SK-N-MC (cell line): ENCODE data around the gene MRFAP1.

Experiments used
- DNase-seq: peaks from one replicate; pipeline ENCODE4 v3.0.0-alpha.2; 2011; ENCODE audit warnings: low read depth, low spot score
- H3K27ac ChIP-seq: fragments of 200-600 bp; sonication (generic); 2 replicates; pipeline ENCODE4 v1.5.1; 2016; ENCODE audit warnings: mixed run types
- H3K36me3 ChIP-seq: fragments of 200-600 bp; sonication (generic); 2 replicates; pipeline ENCODE4 v1.6.1; 2017; ENCODE audit warnings: antibody characterized with exemption, low read length, mixed read lengths; ENCODE audit not compliant: insufficient read depth
- H3K4me3 ChIP-seq: fragments of 200-600 bp; sonication (generic); 2 replicates; pipeline ENCODE4 v1.5.1; 2016
- H3K9ac ChIP-seq: fragments of 200-600 bp; sonication (generic); 2 replicates; pipeline ENCODE4 v1.8.0; 2017; ENCODE audit warnings: mixed run types, mixed read lengths; ENCODE audit not compliant: insufficient read length
- H3K9me3 ChIP-seq: fragments of 200-600 bp; sonication (generic); 2 replicates; pipeline ENCODE4 v1.6.1; 2017; ENCODE audit warnings: low read depth, mild to moderate bottlenecking, antibody characterized with exemption, low read length, moderate library complexity, mixed read lengths
- EZH2 ChIP-seq: fragments of 200-600 bp; sonication (generic); IDR thresholded peaks from one replicate; pipeline ENCODE4 v1.6.1; 2017; ENCODE audit warnings: antibody characterized with exemption
- FOXP2 ChIP-seq: optimal IDR thresholded peaks from 2 replicates; pipeline ENCODE3; 2011; ENCODE audit warnings: mild to moderate bottlenecking, moderate library complexity; ENCODE audit not compliant: insufficient read depth; ENCODE audit errors: extremely low read length, control extremely low read depth
- POLR2AphosphoS5 ChIP-seq: IDR thresholded peaks from 2 replicates; pipeline ENCODE4 v1.6.1; 2012; ENCODE audit warnings: mild to moderate bottlenecking, low read depth, low read length, borderline replicate concordance

Gene MRFAP1

GRCh38 chr4:6616087-6616995 lies 24.1 kb upstream of the MRFAP1 start:
- Histone ChIP-seq H3K4me3 (no peak overlapping the region), H3K27ac (no peak overlapping the region), H3K36me3 (no peaks in the 10 kb centered on the region), H3K9ac (no peak overlapping the region), H3K9me3 (no peaks in the 10 kb centered on the region)
- no peak for DNase-seq
- no peak for TF ChIP-seq FOXP2
- TF ChIP-seq POLR2AphosphoS5, result no peak
- TF ChIP-seq EZH2, result no peak

- Histone ChIP-seq H3K4me3 (no peak overlapping the region), H3K27ac (no peak overlapping the region), H3K9ac (no peak overlapping the region), H3K36me3 (no peaks in the 10 kb centered on the region), H3K9me3 (no peaks in the 10 kb centered on the region)
- DNase-seq, result no peak
- TF ChIP-seq EZH2, result no peak
- no peak for TF ChIP-seq POLR2AphosphoS5
- TF ChIP-seq FOXP2, result no peak
Measured at GRCh38 chr4:6617246-6617645, 23.2 kb upstream of the MRFAP1 start.

- DNase-seq, result no peak
- Histone ChIP-seq H3K27ac (no peak overlapping the region), H3K36me3 (no peaks in the 10 kb centered on the region), H3K9me3 (no peaks in the 10 kb centered on the region), H3K9ac (no peak overlapping the region), H3K4me3 (no peak overlapping the region)
- TF ChIP-seq EZH2 (no peak), POLR2AphosphoS5 (no peak)
Measured at GRCh38 chr4:6618386-6619115, 21.9 kb upstream of the MRFAP1 start.

- Histone ChIP-seq H3K9me3 (no peaks in the 10 kb centered on the region), H3K4me3 (no peak overlapping the region), H3K9ac (no peak overlapping the region), H3K36me3 (no peaks in the 10 kb centered on the region), H3K27ac (no peak overlapping the region)
- no peak for DNase-seq
- no peak for TF ChIP-seq POLR2AphosphoS5
- TF ChIP-seq FOXP2, result no peak
- TF ChIP-seq EZH2, result no peak
Measured at GRCh38 chr4:6619116-6619465, 21.4 kb upstream of the MRFAP1 start.

- TF ChIP-seq POLR2AphosphoS5, result no peak
- no peak for TF ChIP-seq FOXP2
- TF ChIP-seq EZH2, result no peak
- Histone ChIP-seq H3K36me3 (no peaks in the 10 kb centered on the region), H3K27ac (no peak overlapping the region), H3K4me3 (no peak overlapping the region), H3K9ac (no peak overlapping the region), H3K9me3 (no peaks in the 10 kb centered on the region)
- DNase-seq, result no peak
Measured at GRCh38 chr4:6619466-6620255, 20.8 kb upstream of the MRFAP1 start.

- Histone ChIP-seq H3K9me3 (no peaks in the 10 kb centered on the region), H3K27ac (no peak overlapping the region), H3K9ac (no peak overlapping the region), H3K36me3 (no peaks in the 10 kb centered on the region), H3K4me3 (no peak overlapping the region)
- no peak for DNase-seq
- TF ChIP-seq EZH2, result no peak
Measured at GRCh38 chr4:6620296-6620695, 20.2 kb upstream of the MRFAP1 start.

GRCh38 chr4:6620891-6621555 lies 19.5 kb upstream of the MRFAP1 start:
- Histone ChIP-seq H3K4me3 (no peak overlapping the region), H3K36me3 (no peaks in the 10 kb centered on the region), H3K27ac (no peak overlapping the region), H3K9me3 (no peaks in the 10 kb centered on the region), H3K9ac (no peak overlapping the region)
- TF ChIP-seq EZH2, result no peak
- no peak for TF ChIP-seq POLR2AphosphoS5
- no peak for TF ChIP-seq FOXP2
- no peak for DNase-seq

GRCh38 chr4:6621556-6621927 lies 18.9 kb upstream of the MRFAP1 start:
- no peak overlapping the region for H3K9ac ChIP-seq

More at GRCh38 chr4:6621556-6621927, 18.9 kb upstream of the MRFAP1 start:
- Histone ChIP-seq H3K27ac (no peak overlapping the region), H3K4me3 (no peak overlapping the region), H3K36me3 (no peaks in the 10 kb centered on the region), H3K9me3 (no peaks in the 10 kb centered on the region)
- no peak for DNase-seq
- no peak for TF ChIP-seq EZH2
- no peak for TF ChIP-seq POLR2AphosphoS5
- TF ChIP-seq FOXP2, result no peak
